MM.1S (cell line): ENCODE results near the gene MALRD1.

ENCODE experiments used
- DNase-seq: peaks from one replicate; pipeline ENCODE4 v3.0.0-alpha.2; 2015
- H2AFZ ChIP-seq: fragments of 300-600 bp; sonication (generic); 2 replicates; pipeline ENCODE4 v1.6.0; 2016; ENCODE audit warnings: antibody characterized with exemption, low read length
- H3F3A ChIP-seq: fragments of 300-600 bp; sonication (generic); 2 replicates; pipeline ENCODE4 v1.6.1; 2016; ENCODE audit warnings: mild to moderate bottlenecking, antibody characterized with exemption, low read length, moderate library complexity, mixed read lengths; ENCODE audit not compliant: insufficient read depth
- H3K27ac ChIP-seq: fragments of 300-600 bp; sonication (generic); 2 replicates; pipeline ENCODE4 v1.5.1; 2016; ENCODE audit warnings: mild to moderate bottlenecking, low read length
- H3K27me3 ChIP-seq: fragments of 300-600 bp; sonication (generic); replicated peaks from 2 replicates; pipeline ENCODE4 v1.6.0; 2016; ENCODE audit warnings: low read length; ENCODE audit not compliant: insufficient read depth
- H3K36me3 ChIP-seq: fragments of 300-600 bp; sonication (generic); replicated peaks from 2 replicates; pipeline ENCODE4 v1.6.1; 2016; ENCODE audit warnings: mild to moderate bottlenecking, low read length, mixed read lengths; ENCODE audit not compliant: insufficient read depth
- H3K4me1 ChIP-seq: fragments of 300-600 bp; sonication (generic); 2 replicates; pipeline ENCODE4 v1.6.1; 2016; ENCODE audit warnings: low read length, mixed read lengths
- H3K4me2 ChIP-seq: fragments of 300-600 bp; sonication (generic); 2 replicates; pipeline ENCODE4 v1.6.0; 2016; ENCODE audit warnings: low read depth, low read length
- H3K4me3 ChIP-seq: fragments of 300-600 bp; sonication (generic); 2 replicates; pipeline ENCODE4 v1.5.1; 2016; ENCODE audit warnings: low read length, mixed read lengths
- H3K79me2 ChIP-seq: fragments of 300-600 bp; sonication (generic); 2 replicates; pipeline ENCODE4 v1.6.1; 2016; ENCODE audit warnings: mixed run types, low read length, mixed read lengths
- H3K9ac ChIP-seq: fragments of 300-600 bp; sonication (generic); 2 replicates; pipeline ENCODE4 v1.6.1; 2016; ENCODE audit warnings: low read length, mixed read lengths
- H3K9me2 ChIP-seq: fragments of 300-600 bp; sonication (generic); replicated peaks from 2 replicates; pipeline ENCODE4 v1.6.1; 2016; ENCODE audit warnings: mild to moderate bottlenecking, low read length, mixed read lengths; ENCODE audit not compliant: insufficient read depth
- H3K9me3 ChIP-seq: fragments of 300-600 bp; sonication (generic); replicated peaks from 2 replicates; pipeline ENCODE4 v1.6.1; 2016; ENCODE audit warnings: mild to moderate bottlenecking, low read length, mixed read lengths; ENCODE audit not compliant: insufficient read depth
- H4K20me1 ChIP-seq: fragments of 300-600 bp; sonication (generic); 2 replicates; pipeline ENCODE4 v1.6.1; 2016; ENCODE audit warnings: mild to moderate bottlenecking, low read length, moderate library complexity, mixed read lengths; ENCODE audit not compliant: insufficient read depth
- EZH2 ChIP-seq: fragments of 300-600 bp; sonication (generic); optimal IDR thresholded peaks from 2 replicates; pipeline ENCODE3; 2017; ENCODE audit warnings: low read depth, mild to moderate bottlenecking, antibody characterized with exemption, low read length, mixed read lengths
- EZH2phosphoT487 ChIP-seq: fragments of 300-600 bp; sonication (generic); IDR thresholded peaks from 2 replicates; pipeline ENCODE4 v1.6.1; 2018; ENCODE audit warnings: antibody characterized with exemption, low read length
- TF ChIP-seq, protein P1 (sequence below): fragments of 300-600 bp; sonication (generic); IDR thresholded peaks from 2 replicates; pipeline ENCODE4 v1.5.1; 2016; ENCODE audit warnings: antibody characterized with exemption, low read length, mixed read lengths

The MALRD1 gene

DNA sequence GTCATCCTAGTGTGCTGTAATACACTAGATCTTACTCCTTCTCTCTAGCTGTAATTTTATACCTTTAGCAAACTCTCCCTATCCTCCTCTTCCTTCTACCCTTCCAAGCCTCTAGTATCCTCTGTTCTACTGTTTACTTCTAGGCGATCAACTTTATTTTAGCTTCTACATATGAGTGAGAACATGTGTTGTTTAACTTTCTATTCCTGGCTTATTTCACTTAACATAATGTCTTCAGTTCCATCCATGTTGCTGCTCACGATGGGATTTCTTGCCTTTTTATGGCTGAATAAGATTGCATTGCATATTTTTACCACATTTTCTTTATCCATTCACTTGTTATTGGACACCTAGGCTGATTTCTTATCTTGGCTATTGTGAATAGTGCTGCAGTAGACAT, 318.6 kb downstream of the MALRD1 start:
- no peaks in the 10 kb centered on the region for H3K36me3 ChIP-seq
- no peak overlapping the region for H3K27ac ChIP-seq
- no peaks in the 10 kb centered on the region for H4K20me1 ChIP-seq
- H2AFZ ChIP-seq = no peak overlapping the region
- H3K79me2 ChIP-seq = no peaks in the 10 kb centered on the region
- H3K27me3 ChIP-seq = no peaks in the 10 kb centered on the region
- TF ChIP-seq EZH2phosphoT487 = no peak
- TF ChIP-seq, protein P1, sequence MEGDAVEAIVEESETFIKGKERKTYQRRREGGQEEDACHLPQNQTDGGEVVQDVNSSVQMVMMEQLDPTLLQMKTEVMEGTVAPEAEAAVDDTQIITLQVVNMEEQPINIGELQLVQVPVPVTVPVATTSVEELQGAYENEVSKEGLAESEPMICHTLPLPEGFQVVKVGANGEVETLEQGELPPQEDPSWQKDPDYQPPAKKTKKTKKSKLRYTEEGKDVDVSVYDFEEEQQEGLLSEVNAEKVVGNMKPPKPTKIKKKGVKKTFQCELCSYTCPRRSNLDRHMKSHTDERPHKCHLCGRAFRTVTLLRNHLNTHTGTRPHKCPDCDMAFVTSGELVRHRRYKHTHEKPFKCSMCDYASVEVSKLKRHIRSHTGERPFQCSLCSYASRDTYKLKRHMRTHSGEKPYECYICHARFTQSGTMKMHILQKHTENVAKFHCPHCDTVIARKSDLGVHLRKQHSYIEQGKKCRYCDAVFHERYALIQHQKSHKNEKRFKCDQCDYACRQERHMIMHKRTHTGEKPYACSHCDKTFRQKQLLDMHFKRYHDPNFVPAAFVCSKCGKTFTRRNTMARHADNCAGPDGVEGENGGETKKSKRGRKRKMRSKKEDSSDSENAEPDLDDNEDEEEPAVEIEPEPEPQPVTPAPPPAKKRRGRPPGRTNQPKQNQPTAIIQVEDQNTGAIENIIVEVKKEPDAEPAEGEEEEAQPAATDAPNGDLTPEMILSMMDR = no peak
- TF ChIP-seq EZH2 = no peak
- no peak overlapping the region for H3K4me2 ChIP-seq
- no peaks in the 10 kb centered on the region for H3F3A ChIP-seq
- no peaks in the 10 kb centered on the region for H3K9me2 ChIP-seq
- DNase-seq = no peak
- H3K4me3 ChIP-seq = no peak overlapping the region
- H3K4me1 ChIP-seq = no peaks in the 10 kb centered on the region
- H3K9me3 ChIP-seq = no peaks in the 10 kb centered on the region
- H3K9ac ChIP-seq = no peak overlapping the region

DNA sequence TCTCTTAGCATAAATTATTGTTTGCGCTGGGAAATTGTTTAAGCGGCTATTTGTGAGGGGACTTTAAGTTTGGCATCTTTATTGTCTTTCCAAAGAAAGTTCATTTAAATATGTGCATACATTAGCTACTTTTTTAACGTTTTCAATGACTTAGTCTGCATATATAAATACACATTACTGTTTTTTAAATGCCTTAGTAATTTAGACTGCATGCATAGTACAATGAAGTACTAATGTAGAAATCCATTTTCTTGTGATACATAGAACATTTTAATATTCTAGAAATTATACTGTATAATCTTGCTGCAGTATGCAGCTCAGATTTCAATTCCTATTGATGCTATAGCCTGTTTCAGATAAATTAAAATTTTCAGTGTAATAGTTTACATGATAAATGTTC, 325.4 kb downstream of the MALRD1 start:
- TF ChIP-seq EZH2 = no peak
- TF ChIP-seq, protein P1 = no peak
- TF ChIP-seq EZH2phosphoT487 = no peak
- Histone ChIP-seq H3K9me3 (no peaks in the 10 kb centered on the region), H3K27me3 (no peaks in the 10 kb centered on the region), H3F3A (no peaks in the 10 kb centered on the region), H3K9ac (no peak overlapping the region), H3K36me3 (no peaks in the 10 kb centered on the region), H3K9me2 (no peaks in the 10 kb centered on the region), H3K79me2 (no peaks in the 10 kb centered on the region), H3K4me3 (no peak overlapping the region), H2AFZ (no peak overlapping the region), H3K4me1 (no peaks in the 10 kb centered on the region), H3K27ac (no peak overlapping the region), H4K20me1 (no peaks in the 10 kb centered on the region), H3K4me2 (no peak overlapping the region)
- no peak for DNase-seq

DNA sequence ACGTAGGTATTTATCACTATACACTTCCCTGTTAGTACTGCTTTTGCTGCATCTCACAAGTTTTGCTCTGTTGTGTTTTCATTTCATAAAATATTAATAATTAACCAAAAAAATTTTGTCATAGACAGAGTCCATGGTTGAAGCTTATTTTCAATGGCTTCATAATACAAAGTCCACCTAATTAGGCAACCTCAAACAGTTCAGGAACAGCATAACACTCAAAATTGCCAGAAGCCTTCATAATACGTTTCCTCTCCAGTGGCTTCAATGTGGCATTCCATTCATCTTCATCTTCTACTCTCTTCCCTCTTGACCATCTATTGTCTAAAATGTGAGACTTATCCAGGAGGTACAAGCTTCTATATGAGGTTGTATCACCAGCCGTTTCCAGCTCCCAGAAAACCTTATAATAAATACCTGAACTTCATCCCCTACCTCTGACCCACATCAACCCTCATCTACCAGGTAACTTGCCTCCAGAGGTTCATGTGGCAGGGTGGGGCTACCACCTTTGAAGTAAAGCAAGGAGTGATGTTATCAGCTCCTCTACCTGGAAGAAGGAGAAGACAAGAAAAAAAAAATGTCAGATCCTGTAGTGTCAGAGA, 337.3 kb downstream of the MALRD1 start:
- H2AFZ ChIP-seq = no peak overlapping the region
- no peaks in the 10 kb centered on the region for H3K9me3 ChIP-seq
- H3K79me2 ChIP-seq = no peaks in the 10 kb centered on the region
- no peaks in the 10 kb centered on the region for H3F3A ChIP-seq
- H4K20me1 ChIP-seq = no peaks in the 10 kb centered on the region
- no peak overlapping the region for H3K9ac ChIP-seq
- no peak overlapping the region for H3K27ac ChIP-seq
- no peaks in the 10 kb centered on the region for H3K9me2 ChIP-seq
- DNase-seq = no peak
- no peaks in the 10 kb centered on the region for H3K36me3 ChIP-seq
- TF ChIP-seq EZH2phosphoT487 = no peak
- TF ChIP-seq, protein P1 = no peak
- TF ChIP-seq EZH2 = no peak
- no peak overlapping the region for H3K4me2 ChIP-seq
- H3K27me3 ChIP-seq = no peaks in the 10 kb centered on the region
- H3K4me1 ChIP-seq = no peaks in the 10 kb centered on the region
- no peak overlapping the region for H3K4me3 ChIP-seq
